Measurements from ENCODE around the gene PCDHGA3. TPM values are rescaled to one million over a fixed set of nuclear protein-coding genes. Genes with fewer than 3 reads are reported as not detected.
A peak's percentile ranks its signal among the peaks of the same experiment; 100 is the strongest.
"Not testable (repeated sequence)": the region's sequence is repeated elsewhere in the genome, so short reads cannot be mapped to it uniquely, and the experiment has no call there.

The PCDHGA3 gene
- total RNA-seq, 4 donors from 2014 or later, result 3.0 to 4.7 (median 4.1) TPM

GRCh38 chr5:141374627-141375026 is 31.0 kb downstream of the PCDHGA3 start:
- Histone ChIP-seq H3K27me3 (no peaks in the 10 kb centered on the region), H3K4me3 (replicated peaks in 1 of 3) (no peak overlapping the region), H3K4me1 (no peaks in the 10 kb centered on the region), H3K36me3 (no peaks in the 10 kb centered on the region), H3K9me3 (no peaks in the 10 kb centered on the region), H3K27ac (no peak overlapping the region)
- WGBS, 2 donors, result 46 to 56% methylated on average over 14 of the region's 14 CpGs
- no peak for TF ChIP-seq CTCF (IDR thresholded peaks at IDR 0.05)
- TF ChIP-seq POLR2A (IDR thresholded peaks at IDR 0.05), result no peak
- DNase-seq, result peak; percentile 23 to 32
- intact Hi-C loops (cut with DNase I), result no loop called here

GRCh38 chr5:141375444-141376155 is 32.0 kb downstream of the PCDHGA3 start:
- DNase-seq; H3K27me3 ChIP-seq; H3K4me1 ChIP-seq; H3K4me3 ChIP-seq (replicated peaks in 1 of 3); intact Hi-C loops (cut with DNase I); H3K27ac ChIP-seq; H3K36me3 ChIP-seq; H3K9me3 ChIP-seq: not testable (repeated sequence)
- WGBS, 2 donors, result 38 to 42% methylated on average over 12 to 15 of the region's 48 CpGs

- intact Hi-C loops (cut with DNase I), result no loop called here
- H3K4me1 ChIP-seq, result no peaks in the 10 kb centered on the region
- no peaks in the 10 kb centered on the region for H3K36me3 ChIP-seq
- H3K27me3 ChIP-seq, result no peaks in the 10 kb centered on the region
- H3K9me3 ChIP-seq, result no peaks in the 10 kb centered on the region
- TF ChIP-seq POLR2A (IDR thresholded peaks at IDR 0.05) (no peak), CTCF (IDR thresholded peaks at IDR 0.05) (peak in 4 of 6 experiments; percentile 9 to 33 (median 30))
- DNase-seq, result peak in 1 of 2 donors; percentile 22
- peak within 1 kb of the TSS in 1 of 3 donors; percentile 16 for H3K4me3 ChIP-seq (replicated peaks in 1 of 3)
- WGBS, 2 donors, result 9 to 17% methylated on average over 37 of the region's 37 CpGs
- no peak within 1 kb of the TSS for H3K27ac ChIP-seq
Measured at GRCh38 chr5:141382469-141383294, 39.1 kb downstream of the PCDHGA3 start, which contains the start of gene PCDHGA7. Gene PCDHGA7 (plus strand): TSS chr5:141382742. CDS start chr5:141382900, 158 bp downstream.

- H3K4me3 ChIP-seq (replicated peaks in 1 of 3), result no peak overlapping the region
- H3K27ac ChIP-seq, result no peak overlapping the region
- intact Hi-C loops (cut with DNase I), result no loop called here
- no peaks in the 10 kb centered on the region for H3K36me3 ChIP-seq
- 30 to 39% methylated on average over 21 of the region's 21 CpGs for WGBS, 2 donors
- H3K9me3 ChIP-seq, result no peaks in the 10 kb centered on the region
- no peak for TF ChIP-seq POLR2A (IDR thresholded peaks at IDR 0.05)
- no peak for TF ChIP-seq CTCF (IDR thresholded peaks at IDR 0.05)
- H3K27me3 ChIP-seq, result no peaks in the 10 kb centered on the region
- no peaks in the 10 kb centered on the region for H3K4me1 ChIP-seq
- DNase-seq, result no peak
Measured at GRCh38 chr5:141383345-141383744, 39.7 kb downstream of the PCDHGA3 start.

- H3K9me3 ChIP-seq, result no peaks in the 10 kb centered on the region
- TF ChIP-seq CTCF (IDR thresholded peaks at IDR 0.05), result no peak
- no peak for TF ChIP-seq POLR2A (IDR thresholded peaks at IDR 0.05)
- 36 to 47% methylated on average over 26 to 39 of the region's 43 CpGs for WGBS, 2 donors
Measured at GRCh38 chr5:141384471-141385267, 41.0 kb downstream of the PCDHGA3 start.

More at GRCh38 chr5:141384471-141385267, 41.0 kb downstream of the PCDHGA3 start:
- Histone ChIP-seq H3K27me3 (no peaks in the 10 kb centered on the region), H3K36me3 (no peaks in the 10 kb centered on the region), H3K4me1 (no peaks in the 10 kb centered on the region), H3K4me3 (replicated peaks in 1 of 3) (no peak overlapping the region), H3K27ac (no peak overlapping the region)
- DNase-seq, result no peak
- intact Hi-C loops (cut with DNase I), result no loop called here

Measured in thyroid gland (tissue), 4 donors.